HFF-Myc (cell line): ENCODE results near the gene ASTE1.
A peak's percentile ranks its signal among the peaks of the same experiment; 100 is the strongest.

ENCODE experiments used
- DNase-seq: peaks from one replicate; pipeline ENCODE4 v3.0.0-alpha.2; 2011; ENCODE audit warnings: low read depth; ENCODE audit errors: extremely low read depth
- H3K4me3 ChIP-seq: replicated peaks from 2 replicates; pipeline ENCODE4 v1.5.1; 2011; ENCODE audit warnings: low read depth, mild to moderate bottlenecking, control low read depth, low read length
- CTCF ChIP-seq: IDR thresholded peaks from 2 replicates; pipeline ENCODE4 v1.5.1; 2012; ENCODE audit warnings: mild to moderate bottlenecking, low read depth, low read length, control low read depth; ENCODE audit errors: missing control alignments

Gene ASTE1

GRCh38 chr3:131026321-131027151, at the start of gene ASTE1, which contains the start of gene NEK11:
ASTE1 (minus strand) TSS chr3:131026825; CDS start chr3:131025306, 1,519 bp downstream.
NEK11 (plus strand) TSS chr3:131026877; CDS start chr3:131029709, 2,832 bp downstream.
- peak; percentile 39 for DNase-seq
- peak within 1 kb of the TSS; percentile 67 for H3K4me3 ChIP-seq
- no peak for TF ChIP-seq CTCF

- H3K4me3 ChIP-seq = no peak overlapping the region
- no peak for DNase-seq
- TF ChIP-seq CTCF = no peak
These were observed 49.2 kb upstream of the ASTE1 start for GRCh38 chr3:131075632-131076328.

- H3K4me3 ChIP-seq = no peak overlapping the region
- no peak for DNase-seq
- TF ChIP-seq CTCF = no peak
These were observed 46.2 kb upstream of the ASTE1 start for GRCh38 chr3:131072845-131073244.

- H3K4me3 ChIP-seq = no peak overlapping the region
- DNase-seq = peak; percentile 10
- TF ChIP-seq CTCF = no peak
These were observed 45.5 kb upstream of the ASTE1 start for GRCh38 chr3:131072099-131072559.

- no peak for DNase-seq
- TF ChIP-seq CTCF = no peak
- H3K4me3 ChIP-seq = no peak overlapping the region
These were observed 41.4 kb upstream of the ASTE1 start for GRCh38 chr3:131067983-131068382.

- DNase-seq = no peak
- TF ChIP-seq CTCF = no peak
- no peak overlapping the region for H3K4me3 ChIP-seq
These were observed 26.6 kb upstream of the ASTE1 start for GRCh38 chr3:131053043-131053859.
